ENCODE data around the gene ERGIC1.

- TF ChIP-seq POLR2A (IDR thresholded peaks at IDR 0.05): no peak
- no peak for TF ChIP-seq CTCF (IDR thresholded peaks at IDR 0.05)
Observed at GRCh38 chr5:172904643-172905345, 70.7 kb downstream of the ERGIC1 start.

All from ovary (tissue), 3 donors.